OCI-LY1 (cell line): ENCODE measurements around the gene NOD1.
"Not testable (repeated sequence)": the region's sequence is repeated elsewhere in the genome, so short reads cannot be mapped to it uniquely, and the experiment has no call there.

Experiments used
- H2AFZ ChIP-seq: fragments of 200-600 bp; sonication (generic), shearing (Covaris generic); 2 replicates; pipeline ENCODE4 v1.6.0; 2014; ENCODE audit warnings: antibody characterized with exemption, mild to moderate bottlenecking, low read length
- H3F3A ChIP-seq: fragments of 200-600 bp; sonication (generic), shearing (Covaris generic); 2 replicates; pipeline ENCODE4 v1.6.0; 2014; ENCODE audit warnings: mild to moderate bottlenecking, antibody characterized with exemption, low read length, moderate library complexity; ENCODE audit not compliant: insufficient read depth
- H3K27ac ChIP-seq: fragments of 200-600 bp; sonication (generic); 2 replicates; pipeline ENCODE4 v1.5.1; 2014; ENCODE audit warnings: low read length, mixed run types, mild to moderate bottlenecking, low read depth; ENCODE audit not compliant: poor library complexity, severe bottlenecking
- H3K27me3 ChIP-seq: fragments of 200-600 bp; sonication (generic); 2 replicates; pipeline ENCODE4 v1.6.0; 2014; ENCODE audit warnings: antibody characterized with exemption, mild to moderate bottlenecking, low read length, moderate library complexity; ENCODE audit not compliant: insufficient read depth
- H3K36me3 ChIP-seq: fragments of 200-600 bp; sonication (generic); 2 replicates; pipeline ENCODE4 v1.6.1; 2014; ENCODE audit warnings: mild to moderate bottlenecking, antibody characterized with exemption, low read length, moderate library complexity, mixed read lengths; ENCODE audit not compliant: insufficient read depth
- H3K4me1 ChIP-seq: fragments of 200-600 bp; sonication (generic); 2 replicates; pipeline ENCODE4 v1.5.1; 2014; ENCODE audit warnings: mild to moderate bottlenecking, low read length, moderate library complexity; ENCODE audit not compliant: insufficient read depth, severe bottlenecking
- H3K4me2 ChIP-seq: fragments of 200-600 bp; sonication (generic), shearing (Covaris generic); 2 replicates; pipeline ENCODE4 v1.6.1; 2014; ENCODE audit warnings: low read length
- H3K4me3 ChIP-seq: fragments of 200-600 bp; sonication (generic); 2 replicates; pipeline ENCODE4 v1.5.1; 2014; ENCODE audit warnings: low read length, low read depth, mild to moderate bottlenecking, mixed read lengths; ENCODE audit not compliant: poor library complexity, severe bottlenecking
- H3K79me2 ChIP-seq: fragments of 200-600 bp; shearing (Covaris generic); 2 replicates; pipeline ENCODE4 v1.6.1; 2016; ENCODE audit warnings: mixed run types, low read length, mixed read lengths; ENCODE audit not compliant: insufficient read depth
- H3K9ac ChIP-seq: fragments of 200-600 bp; sonication (generic), shearing (Covaris generic); 2 replicates; pipeline ENCODE4 v1.6.1; 2014; ENCODE audit warnings: mild to moderate bottlenecking, low read length, mixed read lengths
- H3K9me2 ChIP-seq: fragments of 200-600 bp; sonication (generic), shearing (Covaris generic); 2 replicates; pipeline ENCODE4 v1.6.1; 2014; ENCODE audit warnings: low read depth, mild to moderate bottlenecking, low read length, mixed read lengths
- H3K9me3 ChIP-seq: fragments of 200-600 bp; shearing (Covaris generic); 2 replicates; pipeline ENCODE4 v1.6.1; 2014; ENCODE audit warnings: low read length, mixed read lengths
- H4K20me1 ChIP-seq: fragments of 200-600 bp; sonication (generic), shearing (Covaris generic); 2 replicates; pipeline ENCODE4 v1.6.0; 2016; ENCODE audit warnings: mild to moderate bottlenecking, low read length; ENCODE audit not compliant: insufficient read depth
- CTCF ChIP-seq: fragments of 200-600 bp; sonication (generic), shearing (Covaris generic); IDR thresholded peaks from 2 replicates; pipeline ENCODE4 v1.5.1; 2017; ENCODE audit warnings: mild to moderate bottlenecking, antibody characterized with exemption, low read length, moderate library complexity, mixed read lengths
- EZH2 ChIP-seq: fragments of 200-600 bp; sonication (generic), shearing (Covaris generic); IDR thresholded peaks from 2 replicates; pipeline ENCODE4 v1.8.0; 2017; ENCODE audit warnings: borderline replicate concordance, mixed run types, mild to moderate bottlenecking, antibody characterized with exemption, low read length, moderate library complexity, mixed read lengths

NOD1 gene

GRCh38 chr7:30390736-30391636, 87.6 kb downstream of the NOD1 start:
- Histone ChIP-seq H2AFZ (no peak overlapping the region), H3K36me3 (no peaks in the 10 kb centered on the region), H3K27ac (no peak overlapping the region), H3K9ac (no peak overlapping the region), H3K4me3 (no peak overlapping the region), H3K27me3 (no peaks in the 10 kb centered on the region), H3K79me2 (no peaks in the 10 kb centered on the region), H3F3A (no peaks in the 10 kb centered on the region), H3K4me1 (no peaks in the 10 kb centered on the region), H4K20me1 (no peaks in the 10 kb centered on the region), H3K4me2 (no peak overlapping the region), H3K9me2 (no peaks in the 10 kb centered on the region), H3K9me3 (no peaks in the 10 kb centered on the region)
- TF ChIP-seq EZH2 (no peak), CTCF (no peak)

GRCh38 chr7:30389791-30390190, 88.8 kb downstream of the NOD1 start:
- no peak overlapping the region for H2AFZ ChIP-seq
- H3F3A ChIP-seq = no peaks in the 10 kb centered on the region
- no peaks in the 10 kb centered on the region for H3K4me1 ChIP-seq
- no peaks in the 10 kb centered on the region for H4K20me1 ChIP-seq
- no peaks in the 10 kb centered on the region for H3K9me3 ChIP-seq
- no peaks in the 10 kb centered on the region for H3K36me3 ChIP-seq
- no peaks in the 10 kb centered on the region for H3K27me3 ChIP-seq
- TF ChIP-seq EZH2 (no peak), CTCF (no peak)
- H3K79me2 ChIP-seq = no peaks in the 10 kb centered on the region
- H3K4me2 ChIP-seq = no peak overlapping the region
- no peak overlapping the region for H3K4me3 ChIP-seq
- no peak overlapping the region for H3K27ac ChIP-seq
- no peak overlapping the region for H3K9ac ChIP-seq
- H3K9me2 ChIP-seq = no peaks in the 10 kb centered on the region

GRCh38 chr7:30382607-30383006, 96.0 kb downstream of the NOD1 start:
- no peak overlapping the region for H3K4me2 ChIP-seq

GRCh38 chr7:30380824-30381223, 97.8 kb downstream of the NOD1 start:
- not testable (repeated sequence) for H3K4me2 ChIP-seq, H2AFZ ChIP-seq, H3K4me3 ChIP-seq, H4K20me1 ChIP-seq, H3K9me3 ChIP-seq, H3K27me3 ChIP-seq, H3F3A ChIP-seq, H3K4me1 ChIP-seq, H3K36me3 ChIP-seq, H3K27ac ChIP-seq, H3K9ac ChIP-seq, H3K9me2 ChIP-seq, H3K79me2 ChIP-seq

More at GRCh38 chr7:30382607-30383006, 96.0 kb downstream of the NOD1 start:
- Histone ChIP-seq H3K79me2 (no peaks in the 10 kb centered on the region), H3K9me2 (no peaks in the 10 kb centered on the region), H3F3A (no peaks in the 10 kb centered on the region), H2AFZ (no peak overlapping the region), H3K9me3 (peaks cover 9% of the 10 kb centered on the region; the same call in 1 of the 2 replicates), H3K4me1 (no peaks in the 10 kb centered on the region), H3K36me3 (no peaks in the 10 kb centered on the region), H3K27me3 (no peaks in the 10 kb centered on the region), H3K27ac (no peak overlapping the region), H4K20me1 (no peaks in the 10 kb centered on the region), H3K4me3 (no peak overlapping the region), H3K9ac (no peak overlapping the region)
- TF ChIP-seq EZH2 = no peak
- TF ChIP-seq CTCF = no peak
